GM18870 (cell line): Measurements from ENCODE around the gene SH3RF3.

Source experiments
- ATAC-seq: cut with Tn5 transposase; IDR thresholded peaks from one replicate; pipeline ENCODE4 v1.9.1; 2021; ENCODE audit warnings: moderate library complexity; ENCODE audit not compliant: unreplicated experiment

The SH3RF3 gene

DNA sequence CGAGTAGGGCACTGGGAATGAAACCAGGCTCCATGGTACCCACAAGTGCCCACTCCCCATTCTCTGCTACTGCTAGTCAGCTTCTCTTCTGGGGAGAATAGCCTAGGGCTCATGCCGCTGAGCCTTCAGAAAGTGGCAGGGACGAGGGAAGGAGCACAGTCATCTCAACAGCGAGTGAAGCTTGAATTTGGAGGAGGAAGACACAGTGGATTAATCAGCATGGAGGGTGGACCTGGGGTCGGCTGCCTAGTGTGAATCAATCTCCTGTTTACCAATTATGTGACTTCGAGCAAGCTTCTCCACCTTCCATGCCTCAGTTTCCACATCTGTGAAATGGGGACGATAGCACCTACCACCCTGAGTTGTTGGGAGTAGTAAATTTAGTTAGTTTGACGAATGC, 327.8 kb downstream of the SH3RF3 start:
- no peak for ATAC-seq

DNA sequence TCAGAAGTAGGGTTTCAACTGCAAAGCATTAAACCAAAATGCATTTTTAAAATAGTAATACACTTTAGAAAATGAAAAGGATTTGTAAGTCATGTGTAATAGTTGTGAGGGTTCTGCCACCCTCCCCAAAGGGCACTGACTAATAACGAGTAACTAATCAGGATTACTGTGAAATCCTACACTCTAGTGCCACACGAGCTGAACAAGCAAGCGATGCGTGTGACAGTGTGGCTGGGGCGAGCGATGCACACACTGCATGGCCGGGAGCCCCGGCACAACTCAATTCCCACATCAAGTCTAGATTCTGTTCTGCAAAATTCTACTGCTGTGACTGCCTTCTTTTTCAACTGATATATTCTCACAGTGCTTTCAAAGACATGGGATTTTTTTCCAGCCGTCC, 328.4 kb downstream of the SH3RF3 start:
- no peak for ATAC-seq

DNA sequence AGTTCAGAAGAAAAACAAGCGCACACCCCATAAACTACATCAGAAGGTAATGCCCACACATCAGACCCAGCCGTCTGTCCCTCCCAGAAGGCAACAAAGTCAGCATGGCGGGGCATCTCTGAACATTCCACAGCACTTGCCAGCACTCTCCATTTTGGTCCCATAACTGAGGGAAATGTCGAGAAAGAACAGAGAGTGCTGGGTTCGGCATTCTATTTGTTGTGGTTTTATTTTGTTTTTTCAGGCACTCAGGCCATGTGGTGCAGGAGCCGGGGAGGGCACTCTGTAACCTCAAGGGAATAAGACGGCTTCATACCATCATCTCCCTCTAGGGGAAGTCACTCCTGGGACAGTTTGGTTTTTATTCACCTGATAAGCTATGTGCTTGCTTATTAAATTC, 328.8 kb downstream of the SH3RF3 start:
- ATAC-seq: no peak

DNA sequence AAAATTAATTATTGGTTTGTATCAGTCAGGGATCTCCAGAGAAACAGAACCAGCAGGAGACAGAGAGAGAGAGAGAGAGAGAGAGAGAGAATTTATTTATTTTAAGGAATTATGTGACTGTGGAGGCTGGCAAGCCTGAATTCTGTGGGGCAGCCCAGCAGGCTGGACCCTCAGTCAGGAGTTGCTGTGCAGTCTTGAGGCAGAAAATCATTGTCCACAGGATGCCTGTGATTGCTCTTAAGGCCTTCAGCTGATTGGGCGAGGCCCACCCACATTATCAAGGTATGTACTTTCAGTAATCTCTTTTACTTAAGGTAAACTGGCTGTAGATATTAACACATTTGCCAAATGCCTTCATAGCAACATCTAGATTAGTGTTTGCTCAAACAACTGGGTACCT, 329.5 kb downstream of the SH3RF3 start:
- ATAC-seq: no peak

DNA sequence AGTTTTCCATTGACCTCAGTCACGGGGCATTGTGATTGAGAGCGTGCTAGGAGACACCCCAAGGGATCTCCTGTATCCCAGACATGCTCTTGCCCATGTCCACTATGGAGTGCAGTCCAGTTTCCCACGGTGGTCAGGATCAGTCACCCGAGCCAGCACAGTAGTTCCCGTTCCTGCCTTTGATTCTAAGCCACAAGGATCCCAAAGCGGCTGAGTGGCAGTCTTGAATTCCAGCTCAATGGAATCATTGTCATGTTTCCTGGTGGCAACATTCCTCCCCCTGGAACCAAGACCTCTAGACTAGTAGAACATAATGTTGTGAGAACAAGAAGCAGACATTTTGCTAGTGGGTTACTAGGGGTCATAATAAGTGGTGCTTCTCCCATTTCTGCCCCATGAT, 330.5 kb downstream of the SH3RF3 start:
- no peak for ATAC-seq

DNA sequence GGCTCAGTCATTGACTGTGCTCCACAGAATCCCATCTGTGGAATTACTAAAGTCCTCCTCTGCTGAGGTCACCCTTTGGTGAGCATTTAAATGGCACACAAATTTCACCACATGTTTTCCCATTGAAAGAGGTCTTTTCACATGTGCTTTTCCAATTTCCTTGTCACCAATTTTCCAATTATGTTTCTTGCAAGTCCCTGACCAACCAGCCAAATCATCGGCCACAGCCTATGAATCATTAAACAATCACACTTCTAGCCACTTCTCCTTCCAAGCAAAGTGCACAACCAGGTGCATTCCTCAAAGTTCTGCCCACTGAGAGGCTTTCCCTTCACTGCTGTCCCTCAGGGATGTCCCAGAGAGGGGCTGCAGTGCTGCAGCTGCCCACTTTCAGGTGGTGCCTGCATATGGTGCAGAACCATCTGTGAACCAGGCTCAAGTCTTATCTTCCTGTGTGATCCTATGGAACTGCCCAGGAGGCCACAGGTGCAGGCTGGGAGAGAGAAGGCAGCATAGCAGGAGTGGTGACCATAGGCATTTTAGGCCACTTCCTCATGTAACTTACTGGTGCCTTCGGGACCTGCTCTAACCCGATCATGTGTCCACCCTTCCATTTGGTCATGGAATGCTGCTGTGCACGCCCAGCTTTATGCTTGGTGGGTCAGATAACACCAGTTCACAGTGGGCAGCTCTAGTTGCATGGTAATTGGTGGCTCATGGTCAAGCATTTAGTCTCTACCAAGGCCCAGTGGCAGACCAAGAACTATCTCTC, 331.7 kb downstream of the SH3RF3 start:
- no peak for ATAC-seq

DNA sequence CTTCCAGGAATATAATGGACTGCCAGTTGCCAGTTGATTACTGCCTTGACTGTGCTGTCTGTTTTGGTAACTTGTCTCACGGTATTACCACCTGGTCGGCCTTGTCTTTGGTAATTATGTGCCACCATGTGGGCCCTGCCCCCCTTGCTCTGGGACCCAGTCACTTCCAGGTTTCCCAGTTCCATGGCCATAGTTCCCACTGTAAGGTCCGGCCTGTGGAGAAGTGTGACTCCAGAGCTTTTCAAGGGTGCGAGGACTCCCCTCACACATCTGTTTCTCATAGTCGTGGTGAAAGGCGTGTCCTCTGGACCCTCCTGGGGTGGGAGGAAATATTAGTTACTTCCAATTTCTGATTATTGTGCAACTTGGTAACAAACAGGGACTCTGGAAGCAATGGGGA, 334.2 kb downstream of the SH3RF3 start:
- no peak for ATAC-seq

DNA sequence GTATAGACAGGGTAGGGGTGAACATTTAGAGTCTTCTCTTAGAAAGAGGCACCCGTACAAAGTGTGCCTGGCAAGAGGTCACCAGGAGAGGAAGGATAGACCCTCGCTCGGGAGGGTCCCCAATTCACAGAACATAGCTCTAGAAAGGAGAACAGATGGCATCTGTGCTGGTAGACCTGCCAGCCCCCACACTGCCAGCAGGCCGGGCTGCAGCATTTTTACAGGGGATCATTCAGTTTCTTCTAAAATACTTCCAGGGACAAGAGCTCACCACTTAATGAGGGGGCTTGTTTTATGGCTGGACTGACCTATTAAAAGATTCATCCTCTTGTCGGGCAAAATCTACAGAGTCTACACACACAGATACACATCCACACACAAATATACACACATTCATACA, 334.9 kb downstream of the SH3RF3 start:
- no peak for ATAC-seq

DNA sequence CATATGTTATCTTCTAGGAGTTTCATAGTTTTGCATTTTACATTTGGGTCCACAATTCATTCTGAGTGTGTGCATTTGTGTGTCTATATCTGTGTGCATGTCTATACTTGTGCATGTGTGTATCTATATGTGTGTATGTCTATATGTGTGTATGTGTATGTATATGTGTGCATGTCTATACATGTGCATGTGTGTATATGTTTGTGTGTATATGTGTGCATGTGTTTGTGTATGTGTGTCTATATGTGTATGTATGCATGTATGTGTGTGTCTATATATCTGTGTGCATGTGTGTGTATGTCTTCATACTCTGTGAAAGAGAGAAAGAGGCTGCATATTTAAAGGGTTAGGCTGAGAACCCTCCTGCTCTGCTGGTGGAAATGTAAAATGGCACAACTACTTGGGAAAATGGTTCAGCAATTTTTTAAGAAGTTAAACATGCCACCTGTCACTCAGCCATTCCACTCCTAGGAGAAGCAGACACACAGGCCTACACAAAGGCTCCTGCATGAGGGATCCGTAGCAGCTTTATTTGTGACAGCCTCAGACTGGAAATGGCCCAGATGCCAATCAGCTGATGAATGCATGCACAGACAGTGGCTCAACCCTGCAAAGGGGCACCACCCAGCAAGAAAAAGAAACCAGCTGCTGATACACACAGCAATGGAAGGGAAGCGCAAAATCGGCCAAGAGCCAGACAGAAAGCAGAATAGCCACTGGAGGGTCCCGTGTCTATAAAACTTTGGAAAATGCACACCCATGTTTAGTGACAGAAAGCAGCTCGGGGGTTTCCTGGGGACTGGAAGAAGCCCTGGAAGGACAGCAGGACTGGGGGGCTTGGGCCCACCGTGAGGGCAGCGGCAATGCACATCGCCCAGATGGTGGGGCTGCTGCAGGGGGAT, 337.9 kb downstream of the SH3RF3 start:
- ATAC-seq: no peak

DNA sequence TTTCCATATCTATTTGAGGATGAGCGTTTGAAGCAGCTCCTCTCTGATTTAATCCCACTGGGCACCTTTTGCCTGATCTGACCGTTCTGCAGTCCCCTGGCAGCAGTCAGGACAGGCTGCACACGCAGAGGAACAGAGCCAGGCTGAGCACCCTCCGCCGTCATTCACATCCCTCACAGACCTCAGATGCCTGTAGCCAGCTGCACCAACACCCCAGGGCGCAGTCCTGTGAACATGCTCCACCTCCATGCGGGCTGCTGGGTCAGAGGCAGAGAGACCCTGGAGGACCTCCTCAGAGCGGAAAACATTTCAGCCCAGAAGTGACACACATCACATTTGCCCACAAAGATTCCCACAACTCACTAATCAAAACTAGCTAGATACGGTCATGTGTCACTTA, 338.7 kb downstream of the SH3RF3 start:
- ATAC-seq: no peak

DNA sequence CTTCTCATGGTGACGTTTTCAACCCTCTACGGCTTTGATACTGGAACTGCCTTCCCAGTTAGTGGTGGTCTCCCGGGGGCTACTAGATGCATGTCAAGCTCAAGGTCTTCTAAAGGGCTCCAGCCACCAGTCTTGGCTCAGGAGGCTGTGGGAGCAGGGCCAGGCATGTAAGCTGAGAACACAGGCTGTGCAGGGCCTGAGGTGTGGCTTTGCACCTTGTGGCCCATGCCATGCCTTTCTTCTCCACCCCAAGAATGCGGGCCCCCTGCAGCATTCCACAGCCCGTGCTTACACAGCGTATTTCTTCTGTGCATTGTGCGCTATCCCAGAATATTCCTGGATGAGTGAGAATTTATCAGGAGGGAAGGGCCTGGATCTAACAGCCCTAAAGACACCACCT, 339.9 kb downstream of the SH3RF3 start:
- ATAC-seq: no peak

DNA sequence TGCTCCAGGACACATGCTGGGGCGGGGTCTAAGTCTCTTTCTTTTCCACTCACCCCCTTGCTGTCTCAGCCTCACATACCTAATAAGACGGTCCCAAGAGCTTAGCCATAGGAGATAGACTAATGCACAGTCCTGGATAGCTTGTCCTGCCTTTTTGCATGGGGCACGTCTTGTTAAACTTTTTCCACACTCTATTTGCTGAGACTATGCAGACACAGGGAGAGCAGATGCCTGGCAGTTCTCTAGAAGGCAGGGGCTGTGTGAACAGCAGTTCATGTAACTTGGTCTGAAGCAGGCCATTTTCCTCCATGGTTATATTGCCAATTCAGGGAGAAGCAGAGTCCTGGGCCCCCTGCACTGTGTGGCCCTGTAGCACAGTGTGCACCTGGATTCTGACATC, 342.7 kb downstream of the SH3RF3 start:
- ATAC-seq: no peak

DNA sequence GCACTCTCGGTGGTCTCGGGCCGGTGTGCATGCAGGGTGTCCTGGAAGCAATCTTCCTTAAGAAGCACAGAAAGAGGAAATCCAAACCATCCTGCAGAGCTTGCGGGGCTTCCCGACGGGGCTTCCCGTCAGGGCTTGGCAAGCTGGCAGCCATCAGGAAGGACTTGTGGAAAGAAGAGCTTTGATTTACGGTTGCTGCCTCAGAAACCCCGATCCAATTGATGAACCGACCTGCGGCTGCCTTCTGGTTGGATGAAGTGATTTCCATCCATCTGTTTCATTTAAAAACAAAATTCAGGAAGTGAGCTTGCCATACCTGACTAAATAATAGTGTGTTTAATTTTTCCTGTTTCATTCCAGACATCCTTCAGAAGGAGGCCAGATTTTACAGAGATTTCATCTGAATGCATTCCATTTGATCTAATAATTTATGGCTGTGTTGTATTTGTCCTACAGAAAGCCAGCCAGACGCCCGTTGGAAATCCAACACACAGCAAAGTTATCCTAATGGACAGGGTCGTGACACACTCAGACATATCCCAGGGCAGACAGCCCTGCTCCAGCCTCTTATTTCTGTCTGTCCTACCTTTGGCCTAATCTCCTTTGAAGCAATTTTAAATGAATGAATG, 343.4 kb downstream of the SH3RF3 start:
- ATAC-seq: no peak

DNA sequence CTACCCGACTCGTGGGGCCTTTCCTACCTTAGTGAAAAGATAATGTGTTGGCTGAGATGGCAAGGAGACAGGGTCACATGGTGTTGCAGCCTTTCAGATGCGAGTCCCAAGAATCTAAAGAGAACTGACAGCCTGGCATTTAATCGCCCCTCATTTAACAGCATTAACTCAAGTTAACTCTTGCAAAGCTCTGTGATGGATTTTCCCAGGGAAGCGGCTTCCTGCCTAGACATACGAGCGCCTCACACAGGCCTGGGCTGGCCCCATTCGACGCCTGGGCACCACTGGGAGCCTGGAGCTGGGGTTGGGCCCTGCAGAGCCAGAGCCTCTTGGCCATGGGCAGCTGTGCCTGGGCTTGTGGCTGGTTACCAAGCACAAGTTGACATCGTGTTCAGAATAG, 344.0 kb downstream of the SH3RF3 start:
- no peak for ATAC-seq

DNA sequence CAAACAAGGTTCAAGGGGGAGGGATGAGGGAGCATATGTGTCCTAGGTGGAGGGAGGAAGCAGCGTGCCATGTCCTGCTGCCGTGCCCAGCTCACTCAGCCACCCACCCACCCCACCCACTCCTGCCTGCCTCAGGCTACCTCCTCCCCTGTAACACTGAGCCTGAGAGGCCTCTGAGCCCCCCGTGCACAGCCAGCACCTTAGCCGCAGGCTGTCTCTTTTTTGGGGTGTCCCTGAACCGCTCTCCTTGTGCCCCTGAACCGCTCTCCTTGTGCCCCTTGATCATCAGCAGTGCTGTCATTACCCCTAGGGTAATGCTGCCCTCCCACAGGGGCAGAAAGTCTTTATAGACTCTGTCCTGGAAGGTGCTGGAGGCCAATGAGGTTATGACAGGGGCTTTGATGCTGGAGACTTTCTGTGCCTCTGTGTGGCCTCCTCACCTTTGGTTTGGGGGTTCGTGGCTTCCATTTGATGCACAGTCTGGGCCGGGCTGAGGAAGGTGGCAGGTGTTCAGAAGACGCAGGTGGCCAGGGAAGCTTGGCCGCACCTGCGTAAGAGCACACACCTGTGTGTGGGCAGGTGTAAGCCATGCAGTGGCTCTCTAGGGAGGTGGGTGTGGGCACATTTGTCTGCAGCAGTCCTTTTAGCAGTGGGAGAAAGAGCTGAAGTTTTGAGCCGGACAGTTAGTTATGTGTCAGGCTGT, 344.8 kb downstream of the SH3RF3 start:
- ATAC-seq: no peak

DNA sequence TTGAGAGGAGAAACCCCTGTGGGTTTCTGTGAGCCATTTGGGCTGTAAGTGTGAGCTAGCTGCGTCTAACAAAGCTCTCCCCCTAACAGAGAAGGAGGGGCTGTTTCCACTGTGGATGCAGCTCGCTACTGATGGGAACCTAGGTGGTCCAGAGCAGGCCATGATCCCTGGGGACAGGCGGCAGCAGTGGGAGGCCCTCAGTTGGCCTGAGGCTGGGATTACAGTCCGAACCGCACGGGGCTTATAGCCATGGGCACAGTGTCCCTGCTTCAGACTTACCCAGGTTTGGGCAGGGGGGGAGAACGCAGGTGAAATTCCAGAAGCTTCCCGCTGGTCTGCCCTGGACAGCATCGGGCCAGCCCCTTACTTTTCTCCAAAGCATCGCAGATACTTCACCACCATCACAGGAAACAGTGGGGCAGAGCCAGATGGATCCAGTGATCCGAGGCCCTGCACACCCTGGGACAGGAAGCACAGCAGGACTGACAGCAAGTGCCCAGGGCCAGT, 345.4 kb downstream of the SH3RF3 start:
- ATAC-seq: no peak

DNA sequence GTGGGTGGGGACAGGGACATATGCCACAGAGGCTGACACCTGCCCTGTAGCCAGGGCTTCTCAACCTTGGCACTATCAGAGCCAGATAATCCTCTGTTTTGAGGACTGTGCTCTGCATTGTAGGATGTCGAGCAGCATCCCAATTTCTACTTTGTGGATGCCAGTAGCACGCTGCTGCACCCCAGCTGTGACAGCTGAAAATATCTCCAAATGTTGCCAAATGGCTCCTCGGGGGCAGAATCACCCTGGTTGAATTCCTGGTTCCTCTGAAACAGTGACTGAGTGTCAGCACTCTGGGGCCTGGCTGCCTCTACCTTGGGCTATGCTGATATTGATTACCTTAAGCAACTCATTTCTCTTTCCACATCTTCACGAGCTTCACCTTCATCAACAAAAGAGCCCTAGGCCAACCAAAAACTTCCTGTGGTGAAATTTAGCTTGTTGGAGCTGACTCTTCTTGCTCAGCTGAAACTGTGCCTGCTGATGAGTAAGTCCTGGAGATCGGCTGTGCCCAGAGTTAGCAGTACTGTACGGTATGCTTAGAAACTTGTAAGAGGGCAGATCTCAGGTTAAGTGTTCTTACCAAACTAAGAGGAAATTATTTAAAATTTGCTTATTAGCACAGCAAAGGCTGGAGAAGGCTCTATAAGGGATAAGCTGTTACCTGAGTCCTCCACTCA, 346.7 kb downstream of the SH3RF3 start:
- ATAC-seq: no peak

DNA sequence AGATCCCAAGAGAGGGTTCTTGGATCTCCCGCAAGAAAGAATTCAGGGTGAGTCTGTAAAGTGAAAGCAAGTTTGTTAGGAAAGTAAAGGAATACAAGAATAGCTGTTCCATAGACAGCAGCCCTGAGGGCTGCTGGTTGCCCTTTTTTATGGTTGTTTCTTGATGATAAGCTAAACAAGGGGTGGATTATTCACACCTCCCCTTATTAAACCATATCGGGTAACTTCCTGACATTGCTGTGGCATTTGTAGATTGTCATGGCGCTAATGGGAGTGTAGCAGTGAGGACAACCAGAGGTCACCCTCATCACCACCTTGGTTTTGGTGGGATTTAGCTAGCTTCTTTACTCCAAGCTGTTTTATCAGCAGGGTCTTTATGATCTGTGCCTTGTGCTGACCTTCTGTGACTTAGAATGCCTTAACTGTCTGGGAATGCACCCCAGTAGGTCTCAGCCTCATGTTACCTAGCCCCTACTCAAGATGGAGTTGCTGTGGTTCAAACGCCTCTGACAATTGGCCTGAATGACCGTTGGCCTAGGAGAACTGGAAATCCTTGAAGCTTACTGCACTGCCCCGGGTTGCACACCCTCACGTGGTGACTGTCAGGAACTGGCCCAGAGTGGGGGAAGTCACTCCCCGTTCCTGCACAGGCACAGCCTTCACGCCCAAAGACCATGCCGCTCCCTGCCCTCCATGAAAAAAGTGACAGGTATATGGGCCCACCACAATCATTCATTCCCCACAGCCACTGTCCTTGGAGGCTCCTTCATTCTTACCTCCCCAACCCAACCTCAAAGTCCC, 347.8 kb downstream of the SH3RF3 start:
- no peak for ATAC-seq

DNA sequence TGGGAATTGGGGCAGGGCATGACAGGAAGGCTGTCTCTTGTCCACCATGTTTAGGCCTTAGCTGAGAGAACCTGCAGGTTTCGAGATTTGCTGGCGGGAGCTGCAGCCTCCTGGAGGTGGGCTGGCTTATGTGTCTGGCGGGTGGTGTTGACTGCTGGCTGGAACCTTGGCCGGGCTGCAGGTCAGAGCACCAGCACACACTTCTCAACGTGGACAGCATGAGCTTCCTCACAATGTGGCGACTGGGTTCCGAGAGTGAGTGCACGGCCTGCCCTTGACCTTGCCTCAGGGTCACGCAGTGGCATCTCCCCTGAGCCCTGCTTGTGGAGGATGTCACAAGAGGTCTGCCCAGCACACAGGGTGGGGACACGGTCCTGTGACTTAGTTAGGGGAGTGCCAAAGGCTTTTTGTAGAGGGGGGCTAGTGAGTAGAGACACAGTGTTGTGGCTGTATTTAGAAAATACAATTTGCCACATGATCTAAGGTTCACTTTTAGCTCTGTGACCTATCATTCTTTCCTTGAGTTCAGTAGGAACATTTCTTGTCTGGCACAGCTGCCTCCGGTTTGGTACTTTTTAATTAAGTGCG, 350.0 kb downstream of the SH3RF3 start:
- no peak for ATAC-seq
